HEK293 (cell line): ENCODE measurements around the gene AEBP2.

ENCODE experiments used
- CTCF ChIA-PET: fragments of 350-600 bp; formaldehyde crosslinking; extraction: SDS; loops from one replicate; lab custom pipeline; 2021; ENCODE audit warnings: antibody characterized with exemption; lab: Yijun Ruan, JAX
- POLR2A ChIA-PET: fragments of 300-600 bp; formaldehyde crosslinking; extraction: SDS; loops from one replicate; lab custom pipeline; 2020; ENCODE audit warnings: antibody characterized with exemption, inconsistent platforms; lab: Yijun Ruan, JAX
- H3K27ac ChIP-seq: fragments of 200-500 bp; sonication (Bioruptor generic); 2 replicates; pipeline ENCODE4 v1.5.1; 2014; ENCODE audit warnings: low read depth, low read length, control low read depth, inconsistent platforms; ENCODE audit errors: extremely low read depth
- H3K36me3 ChIP-seq, 2 experiments: fragments of 200-500 bp in 1 of 2; sonication (Bioruptor generic) in 1 of 2; 1 replicate in 1 of 2; 2 replicates in 1 of 2; pipeline ENCODE4 v1.5.1; 2014 to 2017; ENCODE audit warnings: inconsistent platforms in 2 of 2, low read length in 2 of 2; ENCODE audit not compliant: control insufficient read depth in 2 of 2, insufficient read depth in 1 of 2
- H3K4me1 ChIP-seq: fragments of 200-500 bp; sonication (Bioruptor generic); 2 replicates; pipeline ENCODE4 v1.5.1; 2014; ENCODE audit warnings: mild to moderate bottlenecking, low read length, inconsistent platforms; ENCODE audit not compliant: control insufficient read depth, insufficient read depth
- H3K4me3 ChIP-seq: 2 replicates; pipeline ENCODE4 v1.5.1; 2011; ENCODE audit warnings: low read depth, mild to moderate bottlenecking, control low read depth, low read length, moderate library complexity
- H3K9me3 ChIP-seq: fragments of 200-500 bp; sonication (Bioruptor generic); 2 replicates; pipeline ENCODE4 v1.5.1; 2014; ENCODE audit warnings: low read depth, low read length, inconsistent platforms; ENCODE audit not compliant: control insufficient read depth, insufficient read depth
- EGR2 ChIP-seq: fragments of 450-650 bp; formaldehyde crosslinking; IDR thresholded peaks from 2 replicates; pipeline ENCODE4 v1.5.1; 2016; ENCODE audit warnings: low read depth, missing biosample characterization, missing genetic modification characterization
- GLIS1 ChIP-seq: fragments of 450-650 bp; formaldehyde crosslinking; IDR thresholded peaks from 2 replicates; pipeline ENCODE4 v1.5.1; 2016; ENCODE audit warnings: missing biosample characterization, missing genetic modification characterization
- INSM2 ChIP-seq: fragments of 450-650 bp; formaldehyde crosslinking; IDR thresholded peaks from 2 replicates; pipeline ENCODE4 v1.5.1; 2016; ENCODE audit warnings: missing biosample characterization, missing genetic modification characterization
- KLF1 ChIP-seq: fragments of 450-650 bp; formaldehyde crosslinking; IDR thresholded peaks from 2 replicates; pipeline ENCODE4 v1.5.1; 2016; ENCODE audit warnings: missing biosample characterization, missing genetic modification characterization
- MZF1 ChIP-seq: fragments of 450-650 bp; formaldehyde crosslinking; IDR thresholded peaks from 2 replicates; pipeline ENCODE4 v1.5.1; 2017; ENCODE audit warnings: missing biosample characterization, missing genetic modification characterization, borderline replicate concordance
- YY1 ChIP-seq: fragments of 450-650 bp; formaldehyde crosslinking; IDR thresholded peaks from 2 replicates; pipeline ENCODE4 v1.5.1; 2018; ENCODE audit warnings: missing biosample characterization, missing genetic modification characterization
- ZBTB1 ChIP-seq: fragments of 450-650 bp; formaldehyde crosslinking; IDR thresholded peaks from 2 replicates; pipeline ENCODE4 v1.5.1; 2016; ENCODE audit warnings: missing biosample characterization, missing genetic modification characterization
- ZBTB6 ChIP-seq: fragments of 450-650 bp; formaldehyde crosslinking; IDR thresholded peaks from 2 replicates; pipeline ENCODE4 v1.5.1; 2017; ENCODE audit warnings: missing biosample characterization, missing genetic modification characterization
- ZFHX2 ChIP-seq: fragments of 450-650 bp; formaldehyde crosslinking; conservative IDR thresholded peaks from 2 replicates; pipeline ENCODE4 v1.5.1; 2016; ENCODE audit warnings: missing biosample characterization, missing genetic modification characterization
- ZIC2 ChIP-seq: fragments of 450-650 bp; formaldehyde crosslinking; IDR thresholded peaks from 2 replicates; pipeline ENCODE4 v1.5.1; 2016; ENCODE audit warnings: missing biosample characterization, missing genetic modification characterization
- ZNF114 ChIP-seq: fragments of 450-650 bp; formaldehyde crosslinking; IDR thresholded peaks from 2 replicates; pipeline ENCODE4 v1.5.0; 2017; ENCODE audit warnings: missing biosample characterization, missing genetic modification characterization
- ZNF133 ChIP-seq: fragments of 450-650 bp; formaldehyde crosslinking; IDR thresholded peaks from 2 replicates; pipeline ENCODE4 v1.5.1; 2016; ENCODE audit warnings: missing biosample characterization, missing genetic modification characterization
- ZNF184 ChIP-seq: fragments of 450-650 bp; IDR thresholded peaks from 2 replicates; pipeline ENCODE4 v1.5.1; 2018; ENCODE audit warnings: missing biosample characterization, mild to moderate bottlenecking, missing genetic modification characterization
- ZNF221 ChIP-seq: fragments of 450-650 bp; formaldehyde crosslinking; IDR thresholded peaks from 2 replicates; pipeline ENCODE4 v1.5.1; 2017; ENCODE audit warnings: missing biosample characterization, missing genetic modification characterization, borderline replicate concordance
- ZNF24 ChIP-seq: fragments of 450-650 bp; formaldehyde crosslinking; IDR thresholded peaks from 2 replicates; pipeline ENCODE4 v1.5.1; 2016; ENCODE audit warnings: missing biosample characterization, missing genetic modification characterization
- ZNF311 ChIP-seq: fragments of 450-650 bp; formaldehyde crosslinking; IDR thresholded peaks from 2 replicates; pipeline ENCODE4 v1.5.1; 2017; ENCODE audit warnings: missing biosample characterization, missing genetic modification characterization, borderline replicate concordance
- ZNF366 ChIP-seq: fragments of 450-650 bp; formaldehyde crosslinking; conservative IDR thresholded peaks from 2 replicates; pipeline ENCODE4 v1.5.1; 2016; ENCODE audit warnings: missing biosample characterization, missing genetic modification characterization
- ZNF37A ChIP-seq: fragments of 450-650 bp; IDR thresholded peaks from 2 replicates; pipeline ENCODE4 v1.5.1; 2018; ENCODE audit warnings: missing biosample characterization, missing genetic modification characterization
- ZNF621 ChIP-seq: fragments of 450-650 bp; formaldehyde crosslinking; IDR thresholded peaks from 2 replicates; pipeline ENCODE4 v1.5.1; 2017; ENCODE audit warnings: missing biosample characterization, missing genetic modification characterization
- ZNF629 ChIP-seq: fragments of 450-650 bp; formaldehyde crosslinking; IDR thresholded peaks from 2 replicates; pipeline ENCODE4 v1.5.1; 2017; ENCODE audit warnings: missing biosample characterization, missing genetic modification characterization
- ZNF664 ChIP-seq: fragments of 450-650 bp; formaldehyde crosslinking; IDR thresholded peaks from 2 replicates; pipeline ENCODE4 v1.5.1; 2016; ENCODE audit warnings: missing biosample characterization, missing genetic modification characterization
- ZNF747 ChIP-seq: fragments of 450-650 bp; formaldehyde crosslinking; IDR thresholded peaks from 2 replicates; pipeline ENCODE4 v1.5.1; 2016; ENCODE audit warnings: missing biosample characterization, missing genetic modification characterization
- ZNF785 ChIP-seq: fragments of 450-650 bp; formaldehyde crosslinking; IDR thresholded peaks from 2 replicates; pipeline ENCODE4 v1.5.1; 2016; ENCODE audit warnings: missing biosample characterization, missing genetic modification characterization
- ZSCAN18 ChIP-seq: fragments of 450-650 bp; formaldehyde crosslinking; IDR thresholded peaks from 2 replicates; pipeline ENCODE4 v1.5.1; 2016; ENCODE audit warnings: missing biosample characterization, missing genetic modification characterization
- TF ChIP-seq, protein P1 (sequence below): sonication (generic); formaldehyde crosslinking; IDR thresholded peaks from 2 replicates; pipeline ENCODE4 v1.8.1; 2022; ENCODE audit warnings: mild to moderate bottlenecking, moderate library complexity, missing genetic modification reagents
- TF ChIP-seq, protein P2 (sequence below): fragments of 450-650 bp; formaldehyde crosslinking; IDR thresholded peaks from 2 replicates; pipeline ENCODE4 v1.5.1; 2016; ENCODE audit warnings: missing biosample characterization, missing genetic modification characterization
- TF ChIP-seq, protein P3 (sequence below): fragments of 450-650 bp; formaldehyde crosslinking; IDR thresholded peaks from 2 replicates; pipeline ENCODE4 v1.5.1; 2016; ENCODE audit warnings: missing biosample characterization, missing genetic modification characterization

The AEBP2 gene

DNA sequence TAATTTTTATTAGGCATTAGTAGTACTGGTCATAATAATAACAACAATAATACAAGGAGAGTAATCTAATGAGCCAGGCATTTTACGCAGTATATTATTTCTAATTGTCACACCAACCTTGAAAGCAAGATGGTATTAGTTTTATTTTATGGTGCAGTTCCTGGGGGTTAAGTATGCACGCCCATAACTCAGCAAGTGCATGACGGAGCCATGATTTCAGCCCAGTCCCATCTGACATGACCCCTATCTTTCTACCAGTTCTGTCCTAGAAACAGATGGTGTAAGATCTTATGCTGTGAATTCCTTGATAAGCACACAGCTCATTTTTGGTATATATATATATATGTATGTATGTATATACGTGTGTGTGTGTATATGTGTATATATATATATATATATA is 106.0 kb downstream of the AEBP2 start:
- Histone ChIP-seq H3K27ac (no peak overlapping the region), H3K36me3 (no peaks in the 10 kb centered on the region), H3K9me3 (no peaks in the 10 kb centered on the region), H3K4me3 (no peak overlapping the region), H3K4me1 (no peaks in the 10 kb centered on the region)
- POLR2A ChIA-PET: no interaction called here
- CTCF ChIA-PET: no interaction called here
- TF ChIP-seq INSM2 (tag by site-specific recombination): no peak
- no peak for TF ChIP-seq ZFHX2 (tag by site-specific recombination)
- TF ChIP-seq ZIC2 (tag by site-specific recombination): no peak
- no peak for TF ChIP-seq ZNF133 (tag by site-specific recombination)
- no peak for TF ChIP-seq ZNF366 (tag by site-specific recombination)
- TF ChIP-seq ZNF221 (tag by site-specific recombination): no peak
- TF ChIP-seq ZNF311 (tag by site-specific recombination): no peak
- TF ChIP-seq ZNF664 (tag by site-specific recombination): no peak
- no peak for TF ChIP-seq GLIS1 (tag by site-specific recombination)
- TF ChIP-seq ZNF747 (tag by site-specific recombination): no peak
- TF ChIP-seq, protein P1, sequence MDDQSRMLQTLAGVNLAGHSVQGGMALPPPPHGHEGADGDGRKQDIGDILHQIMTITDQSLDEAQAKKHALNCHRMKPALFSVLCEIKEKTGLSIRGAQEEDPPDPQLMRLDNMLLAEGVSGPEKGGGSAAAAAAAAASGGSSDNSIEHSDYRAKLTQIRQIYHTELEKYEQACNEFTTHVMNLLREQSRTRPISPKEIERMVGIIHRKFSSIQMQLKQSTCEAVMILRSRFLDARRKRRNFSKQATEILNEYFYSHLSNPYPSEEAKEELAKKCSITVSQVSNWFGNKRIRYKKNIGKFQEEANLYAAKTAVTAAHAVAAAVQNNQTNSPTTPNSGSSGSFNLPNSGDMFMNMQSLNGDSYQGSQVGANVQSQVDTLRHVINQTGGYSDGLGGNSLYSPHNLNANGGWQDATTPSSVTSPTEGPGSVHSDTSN: no peak
- no peak for TF ChIP-seq EGR2
- no peak for TF ChIP-seq YY1 (tag by site-specific recombination)
- TF ChIP-seq ZBTB1 (tag by site-specific recombination): no peak
- TF ChIP-seq ZNF24 (tag by site-specific recombination): no peak
- no peak for TF ChIP-seq ZNF621 (tag by site-specific recombination)
- TF ChIP-seq ZNF184: no peak
- TF ChIP-seq ZNF785 (tag by site-specific recombination): no peak

- Histone ChIP-seq H3K4me1 (no peaks in the 10 kb centered on the region), H3K27ac (no peak overlapping the region), H3K36me3 (no peaks in the 10 kb centered on the region), H3K9me3 (no peaks in the 10 kb centered on the region), H3K4me3 (no peak overlapping the region)
- TF ChIP-seq ZNF629 (tag by site-specific recombination) (no peak), KLF1 (tag by site-specific recombination) (no peak), ZBTB6 (tag by site-specific recombination) (no peak), MZF1 (tag by site-specific recombination) (no peak), ZNF114 (tag by site-specific recombination) (no peak), ZNF37A (no peak), ZSCAN18 (tag by site-specific recombination) (no peak), ZIC2 (tag by site-specific recombination) (no peak)
- TF ChIP-seq, protein P2, sequence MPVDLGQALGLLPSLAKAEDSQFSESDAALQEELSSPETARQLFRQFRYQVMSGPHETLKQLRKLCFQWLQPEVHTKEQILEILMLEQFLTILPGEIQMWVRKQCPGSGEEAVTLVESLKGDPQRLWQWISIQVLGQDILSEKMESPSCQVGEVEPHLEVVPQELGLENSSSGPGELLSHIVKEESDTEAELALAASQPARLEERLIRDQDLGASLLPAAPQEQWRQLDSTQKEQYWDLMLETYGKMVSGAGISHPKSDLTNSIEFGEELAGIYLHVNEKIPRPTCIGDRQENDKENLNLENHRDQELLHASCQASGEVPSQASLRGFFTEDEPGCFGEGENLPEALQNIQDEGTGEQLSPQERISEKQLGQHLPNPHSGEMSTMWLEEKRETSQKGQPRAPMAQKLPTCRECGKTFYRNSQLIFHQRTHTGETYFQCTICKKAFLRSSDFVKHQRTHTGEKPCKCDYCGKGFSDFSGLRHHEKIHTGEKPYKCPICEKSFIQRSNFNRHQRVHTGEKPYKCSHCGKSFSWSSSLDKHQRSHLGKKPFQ (tag by site-specific recombination): no peak
- TF ChIP-seq, protein P3, sequence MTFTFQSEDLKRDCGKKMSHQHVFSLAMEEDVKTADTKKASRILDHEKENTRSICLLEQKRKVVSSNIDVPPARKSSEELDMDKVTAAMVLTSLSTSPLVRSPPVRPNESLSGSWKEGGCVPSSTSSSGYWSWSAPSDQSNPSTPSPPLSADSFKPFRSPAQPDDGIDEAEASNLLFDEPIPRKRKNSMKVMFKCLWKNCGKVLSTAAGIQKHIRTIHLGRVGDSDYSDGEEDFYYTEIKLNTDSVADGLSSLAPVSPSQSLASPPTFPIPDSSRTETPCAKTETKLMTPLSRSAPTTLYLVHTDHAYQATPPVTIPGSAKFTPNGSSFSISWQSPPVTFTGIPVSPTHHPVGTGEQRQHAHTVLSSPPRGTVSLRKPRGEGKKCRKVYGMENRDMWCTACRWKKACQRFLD: no peak
- CTCF ChIA-PET: no interaction called here
- POLR2A ChIA-PET: no interaction called here
Measured at GRCh38 chr12:19546027-19546426, 106.7 kb downstream of the AEBP2 start.
